HEK293 (cell line): ENCODE data around the gene MTMR12.

Experiments used
- RBAK ChIP-seq: fragments of 450-650 bp; formaldehyde crosslinking; IDR thresholded peaks from 2 replicates; pipeline ENCODE4 v1.5.1; 2016; ENCODE audit warnings: missing biosample characterization, missing genetic modification characterization
- SALL2 ChIP-seq: fragments of 450-650 bp; formaldehyde crosslinking; IDR thresholded peaks from 2 replicates; pipeline ENCODE4 v1.5.0; 2017; ENCODE audit warnings: missing biosample characterization, mild to moderate bottlenecking, missing genetic modification characterization, borderline replicate concordance
- YY1 ChIP-seq: fragments of 450-650 bp; formaldehyde crosslinking; IDR thresholded peaks from 2 replicates; pipeline ENCODE4 v1.5.1; 2018; ENCODE audit warnings: missing biosample characterization, missing genetic modification characterization
- ZNF175 ChIP-seq: fragments of 450-650 bp; formaldehyde crosslinking; IDR thresholded peaks from 2 replicates; pipeline ENCODE4 v1.5.1; 2016; ENCODE audit warnings: missing biosample characterization, missing genetic modification characterization
- ZNF274 ChIP-seq, 2 experiments: fragments of 200-500 bp in 1 of 2; fragments of 450-650 bp in 1 of 2; sonication (Bioruptor generic) in 1 of 2; formaldehyde crosslinking in 1 of 2; IDR thresholded peaks; 2 replicates each; pipeline versions ENCODE4 v1.5.1 to v1.6.1; 2014 to 2016; ENCODE audit warnings: borderline replicate concordance in 1 of 2, inconsistent platforms in 1 of 2, low read length in 1 of 2, missing biosample characterization in 1 of 2, missing genetic modification characterization in 1 of 2
- ZNF391 ChIP-seq: fragments of 450-650 bp; formaldehyde crosslinking; IDR thresholded peaks from 2 replicates; pipeline ENCODE4 v1.5.1; 2016; ENCODE audit warnings: low read depth, missing biosample characterization, missing genetic modification characterization, borderline replicate concordance
- ZNF530 ChIP-seq: fragments of 450-650 bp; formaldehyde crosslinking; IDR thresholded peaks from 2 replicates; pipeline ENCODE4 v1.5.1; 2016; ENCODE audit warnings: low read depth, missing biosample characterization, missing genetic modification characterization
- TF ChIP-seq, protein P1 (sequence below): fragments of 450-650 bp; formaldehyde crosslinking; IDR thresholded peaks from 2 replicates; pipeline ENCODE4 v1.5.1; 2016; ENCODE audit warnings: missing biosample characterization, missing genetic modification characterization
- TF ChIP-seq, protein P2 (sequence below): fragments of 450-650 bp; formaldehyde crosslinking; IDR thresholded peaks from 2 replicates; pipeline ENCODE4 v1.5.1; 2017; ENCODE audit warnings: missing biosample characterization, missing genetic modification characterization
- TF ChIP-seq, protein P3 (sequence below): fragments of 450-650 bp; formaldehyde crosslinking; IDR thresholded peaks from 2 replicates; pipeline ENCODE4 v1.5.1; 2016; ENCODE audit warnings: missing biosample characterization, missing genetic modification characterization, borderline replicate concordance
- TF ChIP-seq, protein P4 (sequence below): fragments of 450-650 bp; formaldehyde crosslinking; IDR thresholded peaks from 2 replicates; pipeline ENCODE4 v1.5.1; 2016; ENCODE audit warnings: missing biosample characterization, missing genetic modification characterization
- TF ChIP-seq, protein P5 (sequence below): fragments of 450-650 bp; formaldehyde crosslinking; IDR thresholded peaks from 2 replicates; pipeline ENCODE4 v1.5.1; 2016; ENCODE audit warnings: missing biosample characterization, missing genetic modification characterization
- TF ChIP-seq, protein P6 (sequence below): fragments of 450-650 bp; formaldehyde crosslinking; IDR thresholded peaks from 2 replicates; pipeline ENCODE4 v1.5.1; 2016; ENCODE audit warnings: missing biosample characterization, missing genetic modification characterization

DNA sequence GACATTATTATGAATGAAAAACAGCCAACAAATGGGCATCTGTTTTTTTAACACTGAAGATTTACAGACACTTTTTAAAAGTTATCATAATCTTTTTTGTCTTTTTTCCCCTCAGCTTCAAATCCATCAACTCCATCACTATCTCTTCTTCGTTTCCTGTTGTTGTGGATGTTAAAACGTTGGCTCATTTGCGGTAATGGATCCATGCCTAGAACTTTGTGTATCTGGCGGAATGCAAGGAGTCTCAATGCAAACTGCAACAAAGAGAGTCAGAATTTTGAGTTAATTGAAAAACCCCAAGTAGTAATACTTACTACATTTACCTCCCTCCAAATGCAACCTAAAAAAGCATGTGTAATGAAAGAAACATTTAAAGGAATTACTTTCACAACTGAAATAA is 42.9 kb upstream of the MTMR12 start:
- TF ChIP-seq, protein P1, sequence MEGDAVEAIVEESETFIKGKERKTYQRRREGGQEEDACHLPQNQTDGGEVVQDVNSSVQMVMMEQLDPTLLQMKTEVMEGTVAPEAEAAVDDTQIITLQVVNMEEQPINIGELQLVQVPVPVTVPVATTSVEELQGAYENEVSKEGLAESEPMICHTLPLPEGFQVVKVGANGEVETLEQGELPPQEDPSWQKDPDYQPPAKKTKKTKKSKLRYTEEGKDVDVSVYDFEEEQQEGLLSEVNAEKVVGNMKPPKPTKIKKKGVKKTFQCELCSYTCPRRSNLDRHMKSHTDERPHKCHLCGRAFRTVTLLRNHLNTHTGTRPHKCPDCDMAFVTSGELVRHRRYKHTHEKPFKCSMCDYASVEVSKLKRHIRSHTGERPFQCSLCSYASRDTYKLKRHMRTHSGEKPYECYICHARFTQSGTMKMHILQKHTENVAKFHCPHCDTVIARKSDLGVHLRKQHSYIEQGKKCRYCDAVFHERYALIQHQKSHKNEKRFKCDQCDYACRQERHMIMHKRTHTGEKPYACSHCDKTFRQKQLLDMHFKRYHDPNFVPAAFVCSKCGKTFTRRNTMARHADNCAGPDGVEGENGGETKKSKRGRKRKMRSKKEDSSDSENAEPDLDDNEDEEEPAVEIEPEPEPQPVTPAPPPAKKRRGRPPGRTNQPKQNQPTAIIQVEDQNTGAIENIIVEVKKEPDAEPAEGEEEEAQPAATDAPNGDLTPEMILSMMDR (tag by site-specific recombination), result no peak
- TF ChIP-seq ZNF391 (no peak), SALL2 (no peak), RBAK (tag by site-specific recombination) (no peak), ZNF175 (tag by site-specific recombination) (no peak), ZNF530 (tag by site-specific recombination) (no peak), YY1 (tag by site-specific recombination) (no peak), ZNF274 (IDR thresholded peaks at IDR 0.05; ENCODE audit: low read length) (no peak), ZNF274 (tag by site-specific recombination; IDR thresholded peaks at IDR 0.05; ENCODE audit: borderline replicate concordance) (no peak)
- TF ChIP-seq, protein P2, sequence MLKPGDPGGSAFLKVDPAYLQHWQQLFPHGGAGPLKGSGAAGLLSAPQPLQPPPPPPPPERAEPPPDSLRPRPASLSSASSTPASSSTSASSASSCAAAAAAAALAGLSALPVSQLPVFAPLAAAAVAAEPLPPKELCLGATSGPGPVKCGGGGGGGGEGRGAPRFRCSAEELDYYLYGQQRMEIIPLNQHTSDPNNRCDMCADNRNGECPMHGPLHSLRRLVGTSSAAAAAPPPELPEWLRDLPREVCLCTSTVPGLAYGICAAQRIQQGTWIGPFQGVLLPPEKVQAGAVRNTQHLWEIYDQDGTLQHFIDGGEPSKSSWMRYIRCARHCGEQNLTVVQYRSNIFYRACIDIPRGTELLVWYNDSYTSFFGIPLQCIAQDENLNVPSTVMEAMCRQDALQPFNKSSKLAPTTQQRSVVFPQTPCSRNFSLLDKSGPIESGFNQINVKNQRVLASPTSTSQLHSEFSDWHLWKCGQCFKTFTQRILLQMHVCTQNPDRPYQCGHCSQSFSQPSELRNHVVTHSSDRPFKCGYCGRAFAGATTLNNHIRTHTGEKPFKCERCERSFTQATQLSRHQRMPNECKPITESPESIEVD (tag by site-specific recombination), result no peak
- TF ChIP-seq, protein P3, sequence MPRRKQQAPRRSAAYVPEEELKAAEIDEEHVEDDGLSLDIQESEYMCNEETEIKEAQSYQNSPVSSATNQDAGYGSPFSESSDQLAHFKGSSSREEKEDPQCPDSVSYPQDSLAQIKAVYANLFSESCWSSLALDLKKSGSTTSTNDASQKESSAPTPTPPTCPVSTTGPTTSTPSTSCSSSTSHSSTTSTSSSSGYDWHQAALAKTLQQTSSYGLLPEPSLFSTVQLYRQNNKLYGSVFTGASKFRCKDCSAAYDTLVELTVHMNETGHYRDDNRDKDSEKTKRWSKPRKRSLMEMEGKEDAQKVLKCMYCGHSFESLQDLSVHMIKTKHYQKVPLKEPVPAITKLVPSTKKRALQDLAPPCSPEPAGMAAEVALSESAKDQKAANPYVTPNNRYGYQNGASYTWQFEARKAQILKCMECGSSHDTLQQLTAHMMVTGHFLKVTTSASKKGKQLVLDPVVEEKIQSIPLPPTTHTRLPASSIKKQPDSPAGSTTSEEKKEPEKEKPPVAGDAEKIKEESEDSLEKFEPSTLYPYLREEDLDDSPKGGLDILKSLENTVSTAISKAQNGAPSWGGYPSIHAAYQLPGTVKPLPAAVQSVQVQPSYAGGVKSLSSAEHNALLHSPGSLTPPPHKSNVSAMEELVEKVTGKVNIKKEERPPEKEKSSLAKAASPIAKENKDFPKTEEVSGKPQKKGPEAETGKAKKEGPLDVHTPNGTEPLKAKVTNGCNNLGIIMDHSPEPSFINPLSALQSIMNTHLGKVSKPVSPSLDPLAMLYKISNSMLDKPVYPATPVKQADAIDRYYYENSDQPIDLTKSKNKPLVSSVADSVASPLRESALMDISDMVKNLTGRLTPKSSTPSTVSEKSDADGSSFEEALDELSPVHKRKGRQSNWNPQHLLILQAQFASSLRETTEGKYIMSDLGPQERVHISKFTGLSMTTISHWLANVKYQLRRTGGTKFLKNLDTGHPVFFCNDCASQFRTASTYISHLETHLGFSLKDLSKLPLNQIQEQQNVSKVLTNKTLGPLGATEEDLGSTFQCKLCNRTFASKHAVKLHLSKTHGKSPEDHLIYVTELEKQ (tag by site-specific recombination), result no peak
- TF ChIP-seq, protein P4, sequence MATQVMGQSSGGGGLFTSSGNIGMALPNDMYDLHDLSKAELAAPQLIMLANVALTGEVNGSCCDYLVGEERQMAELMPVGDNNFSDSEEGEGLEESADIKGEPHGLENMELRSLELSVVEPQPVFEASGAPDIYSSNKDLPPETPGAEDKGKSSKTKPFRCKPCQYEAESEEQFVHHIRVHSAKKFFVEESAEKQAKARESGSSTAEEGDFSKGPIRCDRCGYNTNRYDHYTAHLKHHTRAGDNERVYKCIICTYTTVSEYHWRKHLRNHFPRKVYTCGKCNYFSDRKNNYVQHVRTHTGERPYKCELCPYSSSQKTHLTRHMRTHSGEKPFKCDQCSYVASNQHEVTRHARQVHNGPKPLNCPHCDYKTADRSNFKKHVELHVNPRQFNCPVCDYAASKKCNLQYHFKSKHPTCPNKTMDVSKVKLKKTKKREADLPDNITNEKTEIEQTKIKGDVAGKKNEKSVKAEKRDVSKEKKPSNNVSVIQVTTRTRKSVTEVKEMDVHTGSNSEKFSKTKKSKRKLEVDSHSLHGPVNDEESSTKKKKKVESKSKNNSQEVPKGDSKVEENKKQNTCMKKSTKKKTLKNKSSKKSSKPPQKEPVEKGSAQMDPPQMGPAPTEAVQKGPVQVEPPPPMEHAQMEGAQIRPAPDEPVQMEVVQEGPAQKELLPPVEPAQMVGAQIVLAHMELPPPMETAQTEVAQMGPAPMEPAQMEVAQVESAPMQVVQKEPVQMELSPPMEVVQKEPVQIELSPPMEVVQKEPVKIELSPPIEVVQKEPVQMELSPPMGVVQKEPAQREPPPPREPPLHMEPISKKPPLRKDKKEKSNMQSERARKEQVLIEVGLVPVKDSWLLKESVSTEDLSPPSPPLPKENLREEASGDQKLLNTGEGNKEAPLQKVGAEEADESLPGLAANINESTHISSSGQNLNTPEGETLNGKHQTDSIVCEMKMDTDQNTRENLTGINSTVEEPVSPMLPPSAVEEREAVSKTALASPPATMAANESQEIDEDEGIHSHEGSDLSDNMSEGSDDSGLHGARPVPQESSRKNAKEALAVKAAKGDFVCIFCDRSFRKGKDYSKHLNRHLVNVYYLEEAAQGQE, result no peak
- TF ChIP-seq, protein P5, sequence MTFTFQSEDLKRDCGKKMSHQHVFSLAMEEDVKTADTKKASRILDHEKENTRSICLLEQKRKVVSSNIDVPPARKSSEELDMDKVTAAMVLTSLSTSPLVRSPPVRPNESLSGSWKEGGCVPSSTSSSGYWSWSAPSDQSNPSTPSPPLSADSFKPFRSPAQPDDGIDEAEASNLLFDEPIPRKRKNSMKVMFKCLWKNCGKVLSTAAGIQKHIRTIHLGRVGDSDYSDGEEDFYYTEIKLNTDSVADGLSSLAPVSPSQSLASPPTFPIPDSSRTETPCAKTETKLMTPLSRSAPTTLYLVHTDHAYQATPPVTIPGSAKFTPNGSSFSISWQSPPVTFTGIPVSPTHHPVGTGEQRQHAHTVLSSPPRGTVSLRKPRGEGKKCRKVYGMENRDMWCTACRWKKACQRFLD (tag by site-specific recombination), result no peak
- TF ChIP-seq, protein P6, sequence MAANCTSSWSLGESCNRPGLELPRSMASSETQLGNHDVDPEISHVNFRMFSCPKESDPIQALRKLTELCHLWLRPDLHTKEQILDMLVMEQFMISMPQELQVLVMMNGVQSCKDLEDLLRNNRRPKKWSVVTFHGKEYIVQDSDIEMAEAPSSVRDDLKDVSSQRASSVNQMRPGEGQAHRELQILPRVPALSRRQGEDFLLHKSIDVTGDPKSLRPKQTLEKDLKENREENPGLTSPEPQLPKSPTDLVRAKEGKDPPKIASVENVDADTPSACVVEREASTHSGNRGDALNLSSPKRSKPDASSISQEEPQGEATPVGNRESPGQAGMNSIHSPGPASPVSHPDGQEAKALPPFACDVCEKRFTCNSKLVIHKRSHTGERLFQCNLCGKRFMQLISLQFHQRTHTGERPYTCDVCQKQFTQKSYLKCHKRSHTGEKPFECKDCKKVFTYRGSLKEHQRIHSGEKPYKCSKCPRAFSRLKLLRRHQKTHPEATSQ (tag by site-specific recombination), result no peak
